GM18868 (cell line): ENCODE measurements around the gene FBXL12.
A peak's percentile ranks its signal among the peaks of the same experiment; 100 is the strongest.
"Not testable (repeated sequence)": the region's sequence is repeated elsewhere in the genome, so short reads cannot be mapped to it uniquely, and the experiment has no call there.

Experiments
- ATAC-seq: cut with Tn5 transposase; IDR thresholded peaks from one replicate; pipeline ENCODE4 v1.9.1; 2021; ENCODE audit warnings: mild to moderate bottlenecking, moderate library complexity; ENCODE audit not compliant: unreplicated experiment

Gene FBXL12

GRCh38 chr19:9818734-9819595 is at the start of gene FBXL12:
Gene FBXL12 (minus strand): TSS chr19:9819079. CDS start chr19:9818813, 266 bp downstream.
- peak; percentile 85 for ATAC-seq

- no peak for ATAC-seq
These were observed 47.0 kb upstream of the FBXL12 start for GRCh38 chr19:9865732-9866501.

- ATAC-seq = no peak
These were observed 44.9 kb upstream of the FBXL12 start for GRCh38 chr19:9863759-9864158.

GRCh38 chr19:9862938-9863337 is 44.1 kb upstream of the FBXL12 start:
- ATAC-seq = no peak

GRCh38 chr19:9861503-9861902 is 42.6 kb upstream of the FBXL12 start:
- no peak for ATAC-seq

GRCh38 chr19:9860407-9860806 is 41.5 kb upstream of the FBXL12 start:
- ATAC-seq = no peak

- ATAC-seq = no peak
These were observed 39.9 kb upstream of the FBXL12 start for GRCh38 chr19:9858766-9859165.

- no peak for ATAC-seq
These were observed 39.3 kb upstream of the FBXL12 start for GRCh38 chr19:9857920-9858746.

GRCh38 chr19:9857076-9857721 is 38.3 kb upstream of the FBXL12 start:
- ATAC-seq = no peak

- ATAC-seq = no peak
These were observed 37.7 kb upstream of the FBXL12 start for GRCh38 chr19:9856609-9857008.

GRCh38 chr19:9854282-9854846 is 35.5 kb upstream of the FBXL12 start:
- no peak for ATAC-seq

GRCh38 chr19:9850235-9850959 is 31.5 kb upstream of the FBXL12 start:
- no peak for ATAC-seq

- no peak for ATAC-seq
These were observed 30.9 kb upstream of the FBXL12 start for GRCh38 chr19:9849791-9850190.

- ATAC-seq = no peak
These were observed 29.9 kb upstream of the FBXL12 start for GRCh38 chr19:9848762-9849161.

- ATAC-seq = no peak
These were observed 29.2 kb upstream of the FBXL12 start for GRCh38 chr19:9848060-9848459.

- ATAC-seq = no peak
These were observed 28.3 kb upstream of the FBXL12 start for GRCh38 chr19:9847087-9847671.

- not testable (repeated sequence) for ATAC-seq
These were observed 24.9 kb upstream of the FBXL12 start for GRCh38 chr19:9843626-9844273.

- ATAC-seq = no peak
These were observed 24.2 kb upstream of the FBXL12 start for GRCh38 chr19:9842834-9843625.
